Cardiac fibroblast (primary cell): ENCODE measurements around the gene TREM2.
"Not testable (repeated sequence)": the region's sequence is repeated elsewhere in the genome, so short reads cannot be mapped to it uniquely, and the experiment has no call there.

Experiments
- DNase-seq, 2 donors: peaks; one replicate each; pipeline versions ENCODE4 v3.0.0 to v3.0.0-alpha.2; 2010; ENCODE audit warnings: low read depth in 2 of 2
- H3K4me3 ChIP-seq, 2 donors: replicated peaks in 1 of 2; 1 replicate in 1 of 2; 2 replicates in 1 of 2; pipeline ENCODE4 v1.5.1; 2011; ENCODE audit warnings: low read depth in 2 of 2, low read length in 2 of 2, mild to moderate bottlenecking in 2 of 2, moderate library complexity in 1 of 2
- TF ChIP-seq, protein P1 (sequence below): IDR thresholded peaks from one replicate; pipeline ENCODE4 v1.5.1; 2011; ENCODE audit warnings: low read depth, mild to moderate bottlenecking, low read length, inconsistent platforms

Gene TREM2

DNA sequence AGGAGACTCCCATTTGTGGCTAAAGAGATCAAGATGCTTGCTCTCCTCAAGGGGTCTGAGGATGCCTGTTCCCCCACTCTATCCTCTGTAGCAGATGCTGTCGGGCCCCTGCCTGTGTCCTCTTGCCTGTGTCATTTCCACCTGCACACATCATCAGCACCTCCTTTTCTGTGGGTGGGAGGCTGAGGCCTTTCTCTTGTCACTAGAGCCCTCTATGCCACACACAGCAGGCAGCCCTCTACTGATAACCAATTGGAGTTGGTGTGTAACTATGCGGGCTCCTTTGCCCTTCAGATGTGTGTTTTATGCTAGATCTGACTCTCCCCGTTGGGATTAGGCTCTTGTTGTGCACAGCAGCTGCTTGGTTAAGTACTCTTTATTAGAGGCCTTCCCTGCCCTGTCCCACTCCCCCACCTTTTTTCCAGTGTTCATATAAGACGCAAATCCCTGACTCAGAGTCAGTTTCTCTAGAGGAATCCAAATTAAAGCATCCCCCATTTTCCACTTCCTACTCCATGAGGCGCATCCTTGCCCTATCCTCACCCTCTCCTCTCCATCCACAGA, 30.3 kb upstream of the TREM2 start:
- DNase-seq, result no peak
- H3K4me3 ChIP-seq, result no peak overlapping the region
- TF ChIP-seq, protein P1, sequence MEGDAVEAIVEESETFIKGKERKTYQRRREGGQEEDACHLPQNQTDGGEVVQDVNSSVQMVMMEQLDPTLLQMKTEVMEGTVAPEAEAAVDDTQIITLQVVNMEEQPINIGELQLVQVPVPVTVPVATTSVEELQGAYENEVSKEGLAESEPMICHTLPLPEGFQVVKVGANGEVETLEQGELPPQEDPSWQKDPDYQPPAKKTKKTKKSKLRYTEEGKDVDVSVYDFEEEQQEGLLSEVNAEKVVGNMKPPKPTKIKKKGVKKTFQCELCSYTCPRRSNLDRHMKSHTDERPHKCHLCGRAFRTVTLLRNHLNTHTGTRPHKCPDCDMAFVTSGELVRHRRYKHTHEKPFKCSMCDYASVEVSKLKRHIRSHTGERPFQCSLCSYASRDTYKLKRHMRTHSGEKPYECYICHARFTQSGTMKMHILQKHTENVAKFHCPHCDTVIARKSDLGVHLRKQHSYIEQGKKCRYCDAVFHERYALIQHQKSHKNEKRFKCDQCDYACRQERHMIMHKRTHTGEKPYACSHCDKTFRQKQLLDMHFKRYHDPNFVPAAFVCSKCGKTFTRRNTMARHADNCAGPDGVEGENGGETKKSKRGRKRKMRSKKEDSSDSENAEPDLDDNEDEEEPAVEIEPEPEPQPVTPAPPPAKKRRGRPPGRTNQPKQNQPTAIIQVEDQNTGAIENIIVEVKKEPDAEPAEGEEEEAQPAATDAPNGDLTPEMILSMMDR, result no peak

DNA sequence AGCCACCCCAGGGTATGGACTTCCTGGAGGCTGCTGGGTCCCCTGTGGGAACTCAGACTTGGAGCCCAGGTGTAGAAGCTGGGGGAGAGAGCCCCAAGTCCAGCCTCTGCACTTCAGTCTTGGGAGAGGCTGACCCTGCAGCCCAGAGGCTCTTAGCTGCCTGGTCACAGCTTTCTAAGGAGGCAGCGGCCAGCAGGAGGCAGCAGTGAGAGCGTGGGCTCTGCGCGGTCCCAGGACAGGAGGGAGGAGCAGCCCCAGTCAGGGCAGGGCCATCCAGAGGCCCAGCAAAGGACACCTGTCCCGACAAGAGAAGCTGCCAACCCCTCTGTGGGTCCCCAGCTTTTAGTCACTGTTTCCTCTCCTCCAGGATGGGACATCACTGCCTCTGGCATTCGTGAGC, 28.7 kb upstream of the TREM2 start:
- no peak overlapping the region for H3K4me3 ChIP-seq
- TF ChIP-seq, protein P1, result peak; percentile 76
- peak; percentile 42 to 50 for DNase-seq

DNA sequence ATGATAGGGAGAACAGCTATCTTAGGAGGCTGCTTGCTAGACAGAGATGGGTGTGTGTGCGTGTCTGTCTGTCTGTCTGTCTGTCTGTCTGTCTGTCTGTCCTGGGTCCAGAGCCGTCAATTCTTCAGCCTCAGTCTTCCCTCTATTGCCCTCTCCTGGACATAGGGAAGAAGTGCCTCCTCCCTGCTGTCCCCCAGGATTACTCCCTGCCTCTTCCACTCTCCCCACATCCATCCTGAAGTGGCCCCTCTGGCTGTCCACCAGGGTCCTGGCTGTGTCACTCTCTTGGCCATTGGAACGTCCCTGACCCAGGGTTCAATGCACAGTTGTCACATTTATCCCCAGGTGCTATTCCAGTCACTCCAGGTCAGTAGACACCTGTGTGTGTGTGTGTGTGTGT, 27.9 kb upstream of the TREM2 start:
- TF ChIP-seq, protein P1, result no peak
- no peak overlapping the region for H3K4me3 ChIP-seq
- DNase-seq, result no peak

DNA sequence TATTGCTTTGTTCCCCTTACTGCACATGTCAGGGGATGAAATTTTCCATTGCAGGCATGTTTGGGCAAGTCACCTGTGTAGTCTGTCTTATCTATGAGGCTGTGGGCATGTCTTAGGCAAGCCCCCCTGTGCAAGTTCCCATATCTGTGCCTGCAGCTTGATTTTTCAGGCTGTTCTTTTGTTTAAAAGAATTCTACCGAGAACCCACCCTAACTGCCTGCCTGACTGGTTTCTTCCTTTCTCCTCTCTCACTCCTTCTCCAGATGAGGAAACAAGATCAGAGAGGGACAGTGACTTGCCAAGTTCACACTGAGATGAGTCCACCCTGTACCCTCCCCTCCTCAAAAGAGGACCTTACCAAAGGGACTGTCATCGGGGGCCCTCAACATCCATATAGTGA, 27.1 kb upstream of the TREM2 start:
- TF ChIP-seq, protein P1, result no peak
- no peak overlapping the region for H3K4me3 ChIP-seq
- no peak for DNase-seq

DNA sequence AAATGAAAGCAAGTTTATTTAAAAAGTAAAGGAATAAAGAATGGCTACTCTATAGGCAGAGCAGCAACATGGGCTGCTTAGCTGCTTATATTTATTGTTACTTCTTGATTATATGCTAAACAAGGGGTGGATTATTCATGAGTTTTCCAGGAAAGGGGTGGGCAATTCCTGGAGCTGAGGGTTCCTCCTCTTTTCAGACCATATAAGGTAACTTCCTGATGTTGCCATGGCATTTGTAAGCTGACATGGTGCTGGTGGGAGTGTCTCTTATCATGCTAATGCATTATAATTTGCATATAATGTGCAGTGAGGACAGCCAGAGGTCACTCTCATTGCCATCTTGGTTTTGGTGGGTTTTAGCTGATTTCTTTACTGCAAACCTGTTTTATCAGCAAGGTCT, 26.1 kb upstream of the TREM2 start:
- not testable (repeated sequence) for H3K4me3 ChIP-seq, DNase-seq

DNA sequence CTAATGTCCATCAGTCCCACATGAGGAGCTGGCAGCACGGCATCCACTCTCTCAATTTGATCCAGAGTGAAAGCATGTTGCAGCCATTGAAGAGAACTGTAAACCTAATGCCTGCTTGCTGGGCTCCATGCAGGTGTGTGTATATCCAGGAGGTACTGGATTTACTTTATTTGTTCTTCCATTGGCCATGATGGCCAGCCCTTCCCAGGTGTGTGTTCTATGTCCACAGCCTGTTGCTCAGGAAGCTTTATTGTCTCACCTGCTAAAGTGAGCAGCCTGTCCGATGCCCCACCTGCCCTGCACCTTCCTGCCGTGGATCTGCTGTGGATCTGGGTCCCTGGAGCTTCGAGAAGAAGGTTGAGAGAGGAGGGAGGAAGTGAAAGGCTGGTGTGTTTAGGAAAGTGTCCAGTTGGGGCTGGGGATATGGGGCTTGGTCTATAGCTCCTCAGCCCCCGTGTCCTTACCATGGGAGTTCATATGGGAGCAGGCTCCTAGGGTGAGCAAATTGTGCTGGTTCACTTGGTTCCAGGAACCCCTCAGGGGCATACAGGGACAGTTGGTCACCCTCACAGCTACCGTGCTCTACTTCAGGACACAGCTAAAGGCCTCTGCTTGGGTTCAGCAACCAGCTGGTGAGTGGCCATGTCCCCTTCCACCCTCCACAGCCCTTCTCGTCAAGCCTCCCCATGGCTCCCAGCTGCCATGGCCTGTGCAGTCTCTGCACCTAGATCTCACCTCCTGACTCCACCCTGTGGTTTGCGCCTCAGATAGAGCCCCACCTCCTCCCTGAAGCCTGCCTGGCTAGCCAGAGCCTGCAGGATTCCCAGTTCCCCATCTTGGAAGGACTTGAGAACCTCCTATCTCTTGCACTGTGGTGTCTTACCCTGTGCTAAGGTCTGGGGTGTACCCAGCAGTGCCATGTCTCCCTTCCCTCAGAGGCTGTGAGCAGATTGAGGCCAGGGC, 25.3 kb upstream of the TREM2 start:
- H3K4me3 ChIP-seq, result no peak overlapping the region
- DNase-seq, result no peak

More for the DNA sequence above, 25.3 kb upstream of the TREM2 start:
- TF ChIP-seq, protein P1, result no peak
